NCI-H2029 (cell line): Measurements from ENCODE around the gene SFMBT2.
"Not testable (repeated sequence)": the region's sequence is repeated elsewhere in the genome, so short reads cannot be mapped to it uniquely, and the experiment has no call there.

Experiments
- DNase-seq: peaks from one replicate; lab custom pipeline; 2025; lab: John Stamatoyannopoulos, UW

The SFMBT2 gene

GRCh38 chr10:7184660-7185366, 226.0 kb downstream of the SFMBT2 start:
- DNase-seq, result no peak

DNA sequence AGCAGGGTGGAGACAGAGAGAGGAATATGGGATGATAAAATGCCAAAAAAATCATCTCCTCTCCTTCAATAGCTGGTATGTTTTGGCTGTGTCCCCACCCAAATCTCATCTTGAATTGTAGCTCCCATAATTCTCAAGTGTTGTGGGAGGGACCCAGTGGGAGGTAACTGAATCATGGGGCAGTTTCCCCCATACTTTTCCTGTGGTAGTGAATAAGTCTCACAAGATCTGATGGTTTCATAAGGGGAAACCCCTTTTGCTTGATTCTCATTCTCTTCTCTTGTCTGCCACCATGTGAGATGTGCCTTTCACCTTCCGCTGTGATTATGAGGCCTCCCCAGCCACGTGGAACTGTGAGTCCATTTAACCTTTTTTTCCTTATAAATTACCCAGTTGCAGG, 226.7 kb downstream of the SFMBT2 start:
- not testable (repeated sequence) for DNase-seq

DNA sequence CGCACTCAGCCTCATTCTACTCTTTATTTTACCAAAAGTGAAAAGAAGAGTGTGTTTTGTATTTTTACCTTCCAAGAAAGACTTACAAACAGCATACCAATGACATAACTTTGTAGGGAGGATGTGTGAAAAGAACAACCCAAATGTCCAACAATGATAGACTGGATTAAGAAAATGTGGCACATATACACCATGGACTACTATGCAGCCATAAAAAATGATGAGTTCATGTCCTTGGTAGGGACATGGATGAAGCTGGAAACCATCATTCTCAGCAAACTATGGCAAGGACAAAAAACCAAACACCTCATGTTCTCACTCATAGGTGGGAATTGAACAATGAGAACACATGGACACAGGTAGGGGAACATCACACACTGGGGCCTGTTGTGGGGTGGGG, 228.5 kb downstream of the SFMBT2 start:
- not testable (repeated sequence) for DNase-seq

- no peak for DNase-seq
Measured at GRCh38 chr10:7181420-7181819, 229.4 kb downstream of the SFMBT2 start.

DNA sequence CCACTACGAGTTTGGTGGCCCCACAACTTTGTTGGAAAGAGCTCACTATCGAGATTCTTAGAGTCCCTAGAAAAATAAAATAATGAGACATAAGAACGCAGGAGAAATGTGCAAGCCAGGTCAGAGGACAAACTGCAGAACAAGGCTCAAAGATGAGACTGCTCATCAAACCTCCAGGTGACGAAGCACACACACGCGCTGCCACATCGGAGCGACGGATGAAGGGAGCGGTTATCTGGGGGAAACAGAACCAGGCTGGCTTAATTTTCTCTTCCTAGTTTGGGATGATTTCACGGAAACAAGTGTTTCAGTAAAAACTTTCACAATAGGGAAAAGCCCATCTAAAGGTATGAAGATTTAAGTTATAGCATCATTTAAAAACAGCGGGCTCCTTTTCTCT, 231.3 kb downstream of the SFMBT2 start:
- no peak for DNase-seq

DNA sequence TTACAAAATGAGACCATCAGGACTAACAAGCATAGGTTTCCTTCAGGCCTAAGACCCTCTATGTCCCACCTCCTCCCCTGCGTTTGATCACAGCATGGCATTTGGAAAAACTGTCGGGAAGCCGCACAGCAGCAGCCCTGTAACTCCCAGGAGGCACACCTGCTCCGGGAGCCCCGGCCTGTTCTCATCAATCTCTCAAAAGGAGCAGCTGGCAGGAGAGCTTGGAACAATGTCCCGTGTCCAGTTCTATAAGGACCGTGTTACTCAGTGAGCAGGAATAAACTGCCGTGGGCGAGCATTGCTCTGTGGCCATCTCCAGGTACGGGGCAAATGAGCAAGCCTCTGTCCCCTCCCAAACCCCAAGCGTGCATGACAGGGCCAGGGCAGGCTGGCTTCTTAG, 236.9 kb downstream of the SFMBT2 start:
- DNase-seq, result no peak

- no peak for DNase-seq
Measured at GRCh38 chr10:7171825-7172224, 239.0 kb downstream of the SFMBT2 start.

- DNase-seq, result no peak
Measured at GRCh38 chr10:7170626-7171322, 240.1 kb downstream of the SFMBT2 start.

GRCh38 chr10:7168414-7168813, 242.4 kb downstream of the SFMBT2 start:
- no peak for DNase-seq

GRCh38 chr10:7165500-7166177, 245.2 kb downstream of the SFMBT2 start:
- DNase-seq, result no peak

GRCh38 chr10:7164955-7165354, 245.9 kb downstream of the SFMBT2 start:
- DNase-seq, result no peak

DNA sequence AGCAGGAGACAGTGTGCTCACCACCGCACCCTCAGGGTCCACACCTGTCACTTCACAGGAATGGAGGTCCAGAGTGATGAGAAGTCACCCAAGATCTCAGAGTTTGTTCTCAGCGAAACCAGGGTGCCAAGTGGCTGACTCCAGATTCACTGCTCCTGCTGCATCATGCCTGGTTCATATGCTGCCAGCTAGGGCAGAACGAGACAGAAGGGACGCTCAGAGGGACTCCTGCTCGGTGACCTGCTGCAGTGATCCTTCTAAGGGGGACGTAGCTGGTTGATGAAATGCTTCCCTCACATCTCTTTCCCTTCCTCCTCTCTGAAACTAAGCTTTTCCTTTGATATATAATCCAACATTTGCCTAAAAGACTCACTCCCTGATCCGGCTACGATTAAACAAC, 248.5 kb downstream of the SFMBT2 start:
- DNase-seq, result no peak

DNA sequence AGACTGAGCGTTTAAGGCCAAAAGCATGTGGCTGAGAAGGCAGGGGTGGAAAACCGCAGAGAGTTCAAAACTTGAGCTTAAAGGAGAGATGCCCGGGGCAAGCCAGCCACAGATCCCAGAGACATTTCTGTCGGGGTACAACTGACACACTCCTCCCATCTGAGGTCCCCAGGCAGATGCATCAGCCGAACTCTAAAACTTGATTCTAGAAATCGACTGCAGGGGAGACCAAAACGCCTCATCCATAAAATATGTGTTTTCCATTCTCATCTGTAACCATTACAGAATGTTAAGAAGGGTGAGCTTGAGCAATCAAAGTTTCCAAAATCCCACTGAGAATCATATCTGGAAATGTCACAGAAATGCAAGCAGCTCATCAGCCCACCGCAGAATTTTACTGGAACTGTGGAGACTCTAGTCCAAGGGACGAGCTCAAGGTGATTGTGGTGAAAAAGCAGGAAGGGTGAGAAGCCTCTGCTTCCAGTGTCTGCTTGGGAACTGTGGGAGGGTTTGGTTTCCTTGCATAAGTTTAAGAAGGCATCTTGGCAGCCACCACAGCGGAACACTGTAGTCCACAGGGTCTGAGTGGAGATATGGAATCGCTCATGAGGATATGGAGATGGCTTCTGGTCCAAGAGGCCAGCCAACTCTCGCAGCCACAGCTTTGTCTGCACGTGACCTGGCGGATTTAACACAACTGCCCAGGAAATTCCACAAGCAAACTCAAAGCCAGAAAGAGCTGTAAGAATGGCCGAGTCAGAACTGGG, 249.2 kb downstream of the SFMBT2 start:
- no peak for DNase-seq

DNA sequence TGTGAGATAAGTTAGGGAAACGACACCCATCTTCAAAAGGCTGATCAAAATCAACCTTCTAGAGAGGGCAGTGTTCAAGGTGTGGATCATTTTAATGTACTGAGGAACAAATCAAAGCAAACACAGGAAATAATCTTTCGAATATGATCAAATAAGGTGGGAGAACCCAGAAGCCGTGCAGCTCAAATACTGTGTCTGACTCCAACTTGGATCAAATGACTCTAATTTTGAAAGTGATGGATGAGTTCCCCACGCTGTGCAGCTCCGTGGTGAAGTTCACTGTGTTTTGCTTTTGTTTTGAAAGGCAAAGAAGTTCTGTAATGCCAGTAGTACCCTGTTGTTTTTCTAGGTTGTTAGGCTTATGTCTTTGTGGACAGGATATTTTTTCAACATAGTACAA, 250.9 kb downstream of the SFMBT2 start:
- no peak for DNase-seq

GRCh38 chr10:7159517-7159916, 251.3 kb downstream of the SFMBT2 start:
- no peak for DNase-seq

DNA sequence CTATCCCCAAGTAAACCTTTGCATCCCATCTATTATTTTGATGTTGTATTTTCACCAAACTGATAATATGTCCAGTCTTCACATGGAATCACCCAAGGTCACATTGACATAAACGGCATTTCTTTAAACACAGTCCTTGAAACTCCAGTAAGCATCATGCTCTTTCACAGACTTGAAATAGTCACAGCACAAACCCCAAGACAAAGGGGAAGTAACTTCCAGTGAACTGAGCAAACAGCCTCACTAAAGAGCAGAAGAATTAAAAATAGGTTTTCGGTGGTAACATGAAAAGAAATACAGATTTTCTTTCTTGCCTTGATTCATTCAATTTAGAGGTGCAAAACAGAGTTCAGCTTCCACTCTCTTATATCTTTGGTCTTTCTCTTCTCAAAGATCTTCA, 253.7 kb downstream of the SFMBT2 start:
- no peak for DNase-seq

- no peak for DNase-seq
Measured at GRCh38 chr10:7153750-7154149, 257.1 kb downstream of the SFMBT2 start.

DNA sequence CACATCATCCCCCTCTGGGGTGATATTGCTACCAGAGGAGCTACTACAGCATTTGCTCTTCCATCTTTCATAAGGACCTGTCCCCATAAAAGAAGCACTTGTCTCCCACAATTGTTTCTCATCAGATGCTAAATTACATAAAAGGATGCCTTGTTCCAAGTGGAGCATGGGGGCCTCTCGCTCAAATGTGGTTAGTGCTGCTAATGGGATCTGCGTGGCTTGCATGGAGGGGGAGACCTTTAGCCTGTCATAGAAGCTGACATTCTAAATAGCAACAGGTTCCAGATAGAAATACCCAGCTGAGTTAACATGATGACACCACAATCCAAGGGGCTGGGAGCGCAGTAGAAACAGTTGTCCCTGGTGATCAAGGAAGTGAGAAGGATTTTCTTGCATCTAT, 257.9 kb downstream of the SFMBT2 start:
- DNase-seq, result no peak

DNA sequence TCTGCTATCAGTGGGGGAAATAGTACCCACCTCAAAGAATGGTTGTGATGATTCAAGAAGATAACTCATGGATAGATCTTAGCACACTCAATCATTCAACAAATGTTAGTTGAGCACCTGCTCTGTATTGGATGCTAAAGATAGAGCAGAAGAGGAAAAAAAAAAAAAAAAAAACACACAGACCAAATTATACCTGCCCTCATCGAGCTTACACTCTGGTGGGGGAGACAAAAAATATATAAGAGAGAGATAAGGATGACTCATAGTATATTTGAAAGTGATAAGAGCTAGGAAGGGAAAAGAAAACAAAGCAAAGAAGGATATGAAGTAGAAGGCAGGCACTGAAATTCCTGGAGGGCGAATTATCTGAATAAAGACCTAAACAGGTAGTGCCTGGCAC, 258.5 kb downstream of the SFMBT2 start:
- DNase-seq, result no peak

DNA sequence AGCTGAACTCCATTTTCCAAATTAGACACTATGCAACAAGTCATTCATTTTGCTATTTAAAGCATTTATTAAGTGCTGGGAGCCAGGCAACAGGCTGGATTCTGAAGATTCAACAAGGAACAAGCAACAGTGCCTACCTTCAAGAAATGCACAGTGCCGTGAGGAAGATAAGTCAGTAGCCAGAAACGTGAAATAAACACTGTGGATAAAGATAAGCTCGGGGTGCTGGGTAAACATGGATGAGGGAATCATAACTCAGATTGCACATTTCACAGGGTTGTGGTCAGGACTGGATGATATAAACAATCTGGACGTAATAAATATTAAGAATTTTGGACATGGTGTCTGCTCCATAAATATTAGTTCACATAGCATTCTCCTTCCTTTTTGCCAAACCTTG, 259.3 kb downstream of the SFMBT2 start:
- no peak for DNase-seq

- DNase-seq, result no peak
Measured at GRCh38 chr10:7150349-7150748, 260.5 kb downstream of the SFMBT2 start.

DNA sequence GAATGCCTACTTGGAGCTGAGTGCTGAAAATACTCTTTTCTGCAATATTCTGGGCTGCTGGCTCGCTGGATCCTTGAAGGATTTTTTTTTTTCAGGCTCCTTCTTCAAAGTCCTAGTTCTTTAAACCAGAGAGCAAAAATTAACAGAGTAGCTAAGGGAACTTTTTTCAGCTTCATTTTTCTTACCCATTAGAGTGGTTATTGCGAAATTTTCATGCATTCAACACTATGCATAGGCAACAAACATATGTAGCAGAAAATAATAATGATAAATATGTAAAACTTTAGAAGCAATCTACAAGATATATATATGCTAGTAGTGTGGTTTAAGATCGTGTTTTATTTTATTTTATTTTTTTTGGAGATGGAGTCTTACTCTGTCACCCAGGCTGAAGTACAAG, 264.6 kb downstream of the SFMBT2 start:
- no peak for DNase-seq

- no peak for DNase-seq
Measured at GRCh38 chr10:7136016-7136415, 274.8 kb downstream of the SFMBT2 start.
